Upper lobe of left lung (tissue), 6 donors: ENCODE measurements around the gene FIZ1. TPM values are rescaled to one million over a fixed set of nuclear protein-coding genes. Genes with fewer than 3 reads are reported as not detected.
A peak's percentile ranks its signal among the peaks of the same experiment; 100 is the strongest.

Source experiments
- ATAC-seq, 2 donors: fragments of 200-7000 bp; cut with Tn5 transposase; one replicate each; pipeline ENCODE4 v1.9.1; 2022; ENCODE audit warnings: mild to moderate bottlenecking in 2 of 2, moderate library complexity in 2 of 2; ENCODE audit not compliant: low FRiP score in 2 of 2
- DNase-seq, 2 donors: peaks; one replicate each; pipeline ENCODE4 v3.0.0-alpha.2; 2019 to 2020
- H3K27ac ChIP-seq, 4 donors: fragments of 200-600 bp; sonication (generic); one replicate each; pipeline ENCODE4 v1.5.1; 2016 to 2019
- H3K27me3 ChIP-seq, 4 donors: fragments of 200-600 bp; sonication (generic); one replicate each; pipeline ENCODE4 v1.5.1; 2017 to 2019
- H3K36me3 ChIP-seq, 4 donors: fragments of 200-600 bp; sonication (generic); one replicate each; pipeline ENCODE4 v1.5.1; 2016 to 2019
- H3K4me1 ChIP-seq, 4 donors: fragments of 200-600 bp; sonication (generic); one replicate each; pipeline ENCODE4 v1.5.1; 2018 to 2019
- H3K4me3 ChIP-seq, 4 donors: fragments of 200-600 bp; sonication (generic); one replicate each; pipeline ENCODE4 v1.5.1; 2017 to 2019; ENCODE audit warnings: mild to moderate bottlenecking in 2 of 4, moderate library complexity in 1 of 4
- H3K9me3 ChIP-seq, 4 donors: fragments of 200-600 bp; sonication (generic); one replicate each; pipeline ENCODE4 v1.5.1; 2018 to 2019
- CTCF ChIP-seq, 6 experiments: fragments of 450-650 bp in 4 of 6; fragments of 200-600 bp in 2 of 6; sonication (generic) in 2 of 6; IDR thresholded peaks; one replicate each; pipeline ENCODE4 v1.5.1; 2016 to 2019; ENCODE audit warnings: antibody characterized with exemption in 6 of 6
- EP300 ChIP-seq, 4 donors: sonication (generic); formaldehyde crosslinking; IDR thresholded peaks; one replicate each; pipeline ENCODE4 v1.5.1; 2017; ENCODE audit warnings: antibody characterized with exemption in 4 of 4, control low read depth in 2 of 4
- POLR2A ChIP-seq, 4 donors: fragments of 450-650 bp; IDR thresholded peaks; one replicate each; pipeline ENCODE4 v1.5.1; 2016 to 2017; ENCODE audit warnings: antibody characterized with exemption in 4 of 4, mild to moderate bottlenecking in 2 of 4
- POLR2AphosphoS5 ChIP-seq, 2 donors: sonication (generic); formaldehyde crosslinking; IDR thresholded peaks; one replicate each; pipeline ENCODE4 v1.5.1; 2017; ENCODE audit warnings: antibody characterized with exemption in 2 of 2
- WGBS, 2 donors: methylation state at CpG; one replicate each; pipeline ENCODE4 v1.1.5; 2017 to 2018; 5-methylcytosine and 5-hydroxymethylcytosine counted together
- total RNA-seq, 6 donors: library from RNA; depleted of rRNA in 4 of 6; stranded (reverse); fragments of >200 nt in 4 of 6; gene quantifications; one replicate each; pipeline versions ENCODE4 v1.1.0 to v1.2.1, GENCODE V29; 2016 to 2021
- donor health status: DM: no; HTN: no; CAD: no; lungs with moderate emphysema.
- donor health status: DM: no; HTN: yes; CAD: no; lungs with severe emphysema.

The FIZ1 gene
- total RNA-seq, 6 donors from 2014 or later, result 11.1 to 21.6 (median 16.3) TPM

GRCh38 chr19:55643003-55643886 lies 43.9 kb upstream of the FIZ1 start, which contains the start of gene ZNF581:
ZNF581 (plus strand) TSS chr19:55643649; CDS start chr19:55644572, 923 bp downstream.
- 2 to 3% methylated on average over 43 to 44 of the region's 56 CpGs for WGBS, 2 donors
- Histone ChIP-seq H3K36me3 (peaks cover 5 to 13% (median 11%) of the 10 kb centered on the region in 4 donors), H3K4me3 (peak within 1 kb of the TSS; percentile 74 to 96 (median 86)), H3K27me3 (no peaks in the 10 kb centered on the region), H3K9me3 (no peaks in the 10 kb centered on the region), H3K4me1 (peaks cover 58 to 81% (median 60%) of the 10 kb centered on the region in 4 donors), H3K27ac (peak within 1 kb of the TSS; percentile 77 to 94 (median 91))
- DNase-seq (peak; percentile 73 to 95), ATAC-seq (peak; percentile 73 to 78)
- TF ChIP-seq EP300 (IDR thresholded peaks at IDR 0.05) (peak in 1 of 4 donors; percentile 18), POLR2AphosphoS5 (IDR thresholded peaks at IDR 0.05) (peak; percentile 43 to 58), CTCF (IDR thresholded peaks at IDR 0.05) (peak in 1 of 6 experiments; percentile 24), POLR2A (IDR thresholded peaks at IDR 0.05) (no peak)

- ATAC-seq (no peak), DNase-seq (peak in 1 of 2 donors; percentile 89)
- Histone ChIP-seq H3K9me3 (no peaks in the 10 kb centered on the region), H3K4me1 (peaks cover 52 to 81% (median 62%) of the 10 kb centered on the region in 4 donors), H3K36me3 (peaks cover 5 to 13% (median 12%) of the 10 kb centered on the region in 4 donors), H3K27ac (peak overlapping the region; percentile 77 to 94 (median 91)), H3K4me3 (peak overlapping the region; percentile 74 to 96 (median 86)), H3K27me3 (no peaks in the 10 kb centered on the region)
- no peak for TF ChIP-seq POLR2AphosphoS5 (IDR thresholded peaks at IDR 0.05)
- peak in 2 of 4 donors; percentile 13 to 39 for TF ChIP-seq POLR2A (IDR thresholded peaks at IDR 0.05)
- no peak for TF ChIP-seq EP300 (IDR thresholded peaks at IDR 0.05)
- 0 to 1% methylated on average over 11 to 35 of the region's 65 CpGs for WGBS, 2 donors
These were observed 43.1 kb upstream of the FIZ1 start for GRCh38 chr19:55642153-55643002.

GRCh38 chr19:55641426-55642152 lies 42.3 kb upstream of the FIZ1 start:
- ATAC-seq (no peak), DNase-seq (no peak)
- Histone ChIP-seq H3K4me3 (peak overlapping the region; percentile 74 to 96 (median 86)), H3K9me3 (no peaks in the 10 kb centered on the region), H3K4me1 (peaks cover 56 to 84% (median 62%) of the 10 kb centered on the region in 4 donors), H3K27ac (peak overlapping the region; percentile 88 to 94 (median 92)), H3K27me3 (no peaks in the 10 kb centered on the region), H3K36me3 (peaks cover 5 to 13% (median 12%) of the 10 kb centered on the region in 4 donors)
- 1% methylated on average over 24 to 25 of the region's 25 CpGs for WGBS, 2 donors
- TF ChIP-seq EP300 (IDR thresholded peaks at IDR 0.05) (no peak), CTCF (IDR thresholded peaks at IDR 0.05) (no peak), POLR2AphosphoS5 (IDR thresholded peaks at IDR 0.05) (no peak)

GRCh38 chr19:55640577-55641425 lies 41.5 kb upstream of the FIZ1 start, which contains the start of gene ZNF580:
ZNF580 (plus strand) TSS chr19:55641002; CDS start chr19:55642509, 1,507 bp downstream.
- Histone ChIP-seq H3K27ac (peak within 1 kb of the TSS; percentile 88 to 94 (median 92)), H3K27me3 (no peaks in the 10 kb centered on the region), H3K9me3 (no peaks in the 10 kb centered on the region), H3K4me1 (peaks cover 64 to 91% (median 69%) of the 10 kb centered on the region in 4 donors), H3K4me3 (peak within 1 kb of the TSS; percentile 74 to 96 (median 86)), H3K36me3 (peaks cover 5 to 13% (median 12%) of the 10 kb centered on the region in 4 donors)
- WGBS, 2 donors, result 2% methylated on average over 5 to 43 of the region's 89 CpGs
- DNase-seq, result peak; percentile 53 to 95
- no peak for TF ChIP-seq POLR2AphosphoS5 (IDR thresholded peaks at IDR 0.05)
- no peak for TF ChIP-seq EP300 (IDR thresholded peaks at IDR 0.05)
- TF ChIP-seq CTCF (IDR thresholded peaks at IDR 0.05), result no peak
- TF ChIP-seq POLR2A (IDR thresholded peaks at IDR 0.05), result peak in 2 of 4 donors; percentile 0 to 36
- ATAC-seq, result peak; percentile 54 to 86
